ENCODE results near the gene SERBP1. TPM values are rescaled to one million over a fixed set of nuclear protein-coding genes. Genes with fewer than 3 reads are reported as not detected.

The SERBP1 gene
- total and polyA plus RNA-seq, 2 of the 8 experiments (the other 6 are each of a cell fraction or from before 2014, with no cell fraction given): 229 to 536 TPM

Small RNA genes within 50 kb of the gene (small RNA-seq; reads per million reads assigned to genes)
- gene RNU6-387P (ENCODE audit: insufficient read depth): 0.69 reads per million

Other genes with a start within 250 kb of the SERBP1 start
- 0.88 and 1.4 TPM in 2 replicates for gene IL12RB2, start 122.5 kb downstream of the SERBP1 start, total RNA-seq (2021; fragmentation: NEBNext Ultra II Directional; extraction: Animal tissue kit (Norgen Biotek cat#: 25700))
- gene IL12RB2, start 122.5 kb downstream of the SERBP1 start, polyA plus RNA-seq (2011; rRNA removed): 0.71 and 1.4 TPM in 2 replicates